ENCODE measurements around the gene MVB12B.

Gene MVB12B

GRCh38 chr9:126483468-126484073 lies 156.9 kb downstream of the MVB12B start:
- H3K27ac Mint-ChIP-seq = no peak overlapping the region
- H3K4me3 Mint-ChIP-seq = no peak overlapping the region
- H3K36me3 Mint-ChIP-seq = no peaks in the 10 kb centered on the region

GRCh38 chr9:126485662-126486061 lies 159.0 kb downstream of the MVB12B start:
- Mint-ChIP-seq H3K4me1 (peaks cover 16% of the 10 kb centered on the region), H3K36me3 (no peaks in the 10 kb centered on the region), H3K27ac (no peak overlapping the region), H3K4me3 (no peak overlapping the region), H3K9me3 (no peaks in the 10 kb centered on the region), H3K27me3 (peaks cover 6% of the 10 kb centered on the region)
- ATAC-seq = no peak

More at GRCh38 chr9:126483468-126484073, 156.9 kb downstream of the MVB12B start:
- no peaks in the 10 kb centered on the region for H3K9me3 Mint-ChIP-seq
- H3K27me3 Mint-ChIP-seq = peaks cover 9% of the 10 kb centered on the region
- H3K4me1 Mint-ChIP-seq = peaks cover 18% of the 10 kb centered on the region
- no peak for ATAC-seq

- H3K27me3 Mint-ChIP-seq = no peaks in the 10 kb centered on the region
Measured at GRCh38 chr9:126486276-126486675, 159.6 kb downstream of the MVB12B start.

GRCh38 chr9:126487856-126488255 lies 161.2 kb downstream of the MVB12B start:
- Mint-ChIP-seq H3K27ac (no peak overlapping the region), H3K4me1 (peaks cover 5% of the 10 kb centered on the region), H3K9me3 (no peaks in the 10 kb centered on the region), H3K36me3 (no peaks in the 10 kb centered on the region), H3K4me3 (no peak overlapping the region), H3K27me3 (no peaks in the 10 kb centered on the region)
- no peak for ATAC-seq

More at GRCh38 chr9:126486276-126486675, 159.6 kb downstream of the MVB12B start:
- no peak for ATAC-seq
- H3K9me3 Mint-ChIP-seq = no peaks in the 10 kb centered on the region
- no peak overlapping the region for H3K4me3 Mint-ChIP-seq
- no peak overlapping the region for H3K27ac Mint-ChIP-seq
- no peaks in the 10 kb centered on the region for H3K36me3 Mint-ChIP-seq
- peaks cover 10% of the 10 kb centered on the region for H3K4me1 Mint-ChIP-seq

- Mint-ChIP-seq H3K4me1 (peaks cover 5% of the 10 kb centered on the region), H3K36me3 (no peaks in the 10 kb centered on the region), H3K4me3 (no peak overlapping the region), H3K27me3 (no peaks in the 10 kb centered on the region), H3K27ac (no peak overlapping the region), H3K9me3 (no peaks in the 10 kb centered on the region)
- no peak for ATAC-seq
Measured at GRCh38 chr9:126488310-126488709, 161.7 kb downstream of the MVB12B start.

GRCh38 chr9:126488881-126489404 lies 162.3 kb downstream of the MVB12B start:
- H3K27ac Mint-ChIP-seq = no peak overlapping the region
- no peak overlapping the region for H3K4me3 Mint-ChIP-seq
- H3K27me3 Mint-ChIP-seq = no peaks in the 10 kb centered on the region
- H3K4me1 Mint-ChIP-seq = peaks cover 2% of the 10 kb centered on the region
- ATAC-seq = peak; percentile 45
- no peaks in the 10 kb centered on the region for H3K9me3 Mint-ChIP-seq
- H3K36me3 Mint-ChIP-seq = no peaks in the 10 kb centered on the region

- no peak for ATAC-seq
- Mint-ChIP-seq H3K4me1 (peaks cover 6% of the 10 kb centered on the region), H3K36me3 (no peaks in the 10 kb centered on the region), H3K9me3 (no peaks in the 10 kb centered on the region), H3K27me3 (no peaks in the 10 kb centered on the region), H3K27ac (no peak overlapping the region), H3K4me3 (no peak overlapping the region)
Measured at GRCh38 chr9:126489581-126490213, 163.1 kb downstream of the MVB12B start.

GRCh38 chr9:126490214-126490631 lies 163.6 kb downstream of the MVB12B start:
- Mint-ChIP-seq H3K27ac (no peak overlapping the region), H3K4me3 (no peak overlapping the region), H3K4me1 (peaks cover 6% of the 10 kb centered on the region), H3K9me3 (no peaks in the 10 kb centered on the region), H3K36me3 (no peaks in the 10 kb centered on the region), H3K27me3 (no peaks in the 10 kb centered on the region)
- no peak for ATAC-seq

GRCh38 chr9:126490871-126491567 lies 164.4 kb downstream of the MVB12B start:
- Mint-ChIP-seq H3K27ac (no peak overlapping the region), H3K4me1 (peaks cover 6% of the 10 kb centered on the region), H3K9me3 (no peaks in the 10 kb centered on the region), H3K4me3 (no peak overlapping the region), H3K27me3 (no peaks in the 10 kb centered on the region), H3K36me3 (no peaks in the 10 kb centered on the region)
- no peak for ATAC-seq

GRCh38 chr9:126491568-126491879 lies 164.9 kb downstream of the MVB12B start:
- no peaks in the 10 kb centered on the region for H3K27me3 Mint-ChIP-seq
- no peak overlapping the region for H3K4me3 Mint-ChIP-seq
- peaks cover 6% of the 10 kb centered on the region for H3K4me1 Mint-ChIP-seq
- H3K9me3 Mint-ChIP-seq = no peaks in the 10 kb centered on the region
- H3K27ac Mint-ChIP-seq = no peak overlapping the region
- H3K36me3 Mint-ChIP-seq = no peaks in the 10 kb centered on the region
- ATAC-seq = no peak

- ATAC-seq = no peak
- H3K9me3 Mint-ChIP-seq = no peaks in the 10 kb centered on the region
- no peaks in the 10 kb centered on the region for H3K36me3 Mint-ChIP-seq
- no peak overlapping the region for H3K4me3 Mint-ChIP-seq
- H3K27ac Mint-ChIP-seq = no peak overlapping the region
- no peaks in the 10 kb centered on the region for H3K27me3 Mint-ChIP-seq
- H3K4me1 Mint-ChIP-seq = peaks cover 6% of the 10 kb centered on the region
Measured at GRCh38 chr9:126491949-126492348, 165.3 kb downstream of the MVB12B start.

- Mint-ChIP-seq H3K36me3 (no peaks in the 10 kb centered on the region), H3K4me1 (peaks cover 11% of the 10 kb centered on the region), H3K27me3 (peaks cover 18% of the 10 kb centered on the region), H3K4me3 (no peak overlapping the region), H3K27ac (no peak overlapping the region), H3K9me3 (no peaks in the 10 kb centered on the region)
- ATAC-seq = peak; percentile 49
Measured at GRCh38 chr9:126494264-126494663, 167.6 kb downstream of the MVB12B start.

GRCh38 chr9:126494746-126495145 lies 168.1 kb downstream of the MVB12B start:
- Mint-ChIP-seq H3K4me1 (peaks cover 16% of the 10 kb centered on the region), H3K27ac (no peak overlapping the region), H3K36me3 (no peaks in the 10 kb centered on the region), H3K27me3 (peaks cover 22% of the 10 kb centered on the region), H3K4me3 (no peak overlapping the region), H3K9me3 (no peaks in the 10 kb centered on the region)
- ATAC-seq = no peak

- H3K36me3 Mint-ChIP-seq = no peaks in the 10 kb centered on the region
- H3K27me3 Mint-ChIP-seq = peaks cover 31% of the 10 kb centered on the region
- H3K9me3 Mint-ChIP-seq = no peaks in the 10 kb centered on the region
- H3K4me3 Mint-ChIP-seq = no peak overlapping the region
- no peak for ATAC-seq
- H3K27ac Mint-ChIP-seq = no peak overlapping the region
- peaks cover 25% of the 10 kb centered on the region for H3K4me1 Mint-ChIP-seq
Measured at GRCh38 chr9:126495411-126496180, 169.0 kb downstream of the MVB12B start.

- H3K27ac Mint-ChIP-seq = no peak overlapping the region
- peaks cover 37% of the 10 kb centered on the region for H3K27me3 Mint-ChIP-seq
- H3K36me3 Mint-ChIP-seq = no peaks in the 10 kb centered on the region
- H3K9me3 Mint-ChIP-seq = no peaks in the 10 kb centered on the region
- ATAC-seq = no peak
- no peak overlapping the region for H3K4me3 Mint-ChIP-seq
- H3K4me1 Mint-ChIP-seq = peaks cover 31% of the 10 kb centered on the region
Measured at GRCh38 chr9:126496181-126496576, 169.6 kb downstream of the MVB12B start.
